KMS-11 (cell line): ENCODE data around the gene GRID1.
"Not testable (repeated sequence)": the region's sequence is repeated elsewhere in the genome, so short reads cannot be mapped to it uniquely, and the experiment has no call there.

ENCODE experiments used
- H2AFZ ChIP-seq: fragments of 200-600 bp; sonication (generic); 2 replicates; pipeline ENCODE4 v1.6.1; 2016; ENCODE audit warnings: antibody characterized with exemption, mixed run types, low read depth
- H3K27ac ChIP-seq: fragments of 200-600 bp; sonication (generic); 2 replicates; pipeline ENCODE4 v1.6.1; 2016; ENCODE audit warnings: mild to moderate bottlenecking, mixed run types
- H3K27me3 ChIP-seq: fragments of 200-600 bp; sonication (generic); 2 replicates; pipeline ENCODE4 v1.6.1; 2017; ENCODE audit warnings: mild to moderate bottlenecking, low read depth, mixed run types, moderate library complexity; ENCODE audit not compliant: insufficient read depth
- H3K36me3 ChIP-seq: fragments of 200-600 bp; sonication (generic); 2 replicates; pipeline ENCODE4 v1.6.1; 2017; ENCODE audit warnings: mild to moderate bottlenecking, mixed run types; ENCODE audit not compliant: insufficient read depth
- H3K4me1 ChIP-seq: fragments of 200-600 bp; sonication (generic); 2 replicates; pipeline ENCODE4 v1.6.1; 2016; ENCODE audit warnings: mild to moderate bottlenecking, low read depth, mixed run types; ENCODE audit not compliant: poor library complexity, severe bottlenecking
- H3K4me2 ChIP-seq: fragments of 200-600 bp; sonication (generic); 2 replicates; pipeline ENCODE4 v1.7.0; 2016; ENCODE audit warnings: mild to moderate bottlenecking, mixed run types
- H3K4me3 ChIP-seq: fragments of 200-600 bp; sonication (generic); IDR thresholded peaks from 2 replicates; pipeline ENCODE4 v1.6.1; 2017; ENCODE audit warnings: low read depth, low read length, mixed read lengths; ENCODE audit not compliant: insufficient read depth
- H3K79me2 ChIP-seq: fragments of 200-600 bp; sonication (generic); 2 replicates; pipeline ENCODE4 v1.6.1; 2016; ENCODE audit warnings: low read depth, mixed run types; ENCODE audit not compliant: insufficient read depth
- H3K9ac ChIP-seq: fragments of 200-600 bp; sonication (generic); 2 replicates; pipeline ENCODE4 v1.6.1; 2016; ENCODE audit warnings: mild to moderate bottlenecking, mixed run types
- H4K20me1 ChIP-seq: fragments of 200-600 bp; sonication (generic); 2 replicates; pipeline ENCODE4 v1.6.1; 2016; ENCODE audit warnings: mild to moderate bottlenecking, mixed run types; ENCODE audit not compliant: insufficient read depth
- TF ChIP-seq, protein P1 (sequence below): fragments of 200-600 bp; sonication (generic); conservative IDR thresholded peaks from 2 replicates; pipeline ENCODE4 v1.6.1; 2017; ENCODE audit warnings: low read depth, mild to moderate bottlenecking, antibody characterized with exemption, low read length, moderate library complexity, mixed read lengths

The GRID1 gene

DNA sequence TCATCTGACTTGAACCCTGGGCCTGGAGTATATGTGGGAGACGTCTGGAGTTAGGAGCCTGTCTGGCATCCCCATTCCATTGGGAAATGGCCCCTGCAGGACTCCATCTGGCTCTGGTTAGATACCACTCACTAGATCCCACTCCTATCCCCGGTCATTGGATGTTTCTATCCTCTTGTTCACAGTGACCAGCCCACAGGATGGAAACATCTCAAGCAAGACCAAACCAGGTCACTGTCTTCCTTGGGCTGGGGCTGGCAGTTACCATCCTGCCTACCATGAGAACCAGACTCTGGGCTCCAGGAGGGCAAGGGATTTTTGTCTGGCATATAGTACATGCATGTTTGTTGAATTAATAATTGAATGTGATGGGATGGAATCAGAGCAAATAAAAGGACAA is 415.7 kb downstream of the GRID1 start:
- no peak overlapping the region for H3K4me2 ChIP-seq
- no peaks in the 10 kb centered on the region for H3K27me3 ChIP-seq
- H3K9ac ChIP-seq = no peak overlapping the region
- H4K20me1 ChIP-seq = no peaks in the 10 kb centered on the region
- no peak overlapping the region for H3K27ac ChIP-seq
- no peak overlapping the region for H2AFZ ChIP-seq
- H3K36me3 ChIP-seq = no peaks in the 10 kb centered on the region
- no peaks in the 10 kb centered on the region for H3K79me2 ChIP-seq
- H3K4me1 ChIP-seq = no peaks in the 10 kb centered on the region
- TF ChIP-seq, protein P1, sequence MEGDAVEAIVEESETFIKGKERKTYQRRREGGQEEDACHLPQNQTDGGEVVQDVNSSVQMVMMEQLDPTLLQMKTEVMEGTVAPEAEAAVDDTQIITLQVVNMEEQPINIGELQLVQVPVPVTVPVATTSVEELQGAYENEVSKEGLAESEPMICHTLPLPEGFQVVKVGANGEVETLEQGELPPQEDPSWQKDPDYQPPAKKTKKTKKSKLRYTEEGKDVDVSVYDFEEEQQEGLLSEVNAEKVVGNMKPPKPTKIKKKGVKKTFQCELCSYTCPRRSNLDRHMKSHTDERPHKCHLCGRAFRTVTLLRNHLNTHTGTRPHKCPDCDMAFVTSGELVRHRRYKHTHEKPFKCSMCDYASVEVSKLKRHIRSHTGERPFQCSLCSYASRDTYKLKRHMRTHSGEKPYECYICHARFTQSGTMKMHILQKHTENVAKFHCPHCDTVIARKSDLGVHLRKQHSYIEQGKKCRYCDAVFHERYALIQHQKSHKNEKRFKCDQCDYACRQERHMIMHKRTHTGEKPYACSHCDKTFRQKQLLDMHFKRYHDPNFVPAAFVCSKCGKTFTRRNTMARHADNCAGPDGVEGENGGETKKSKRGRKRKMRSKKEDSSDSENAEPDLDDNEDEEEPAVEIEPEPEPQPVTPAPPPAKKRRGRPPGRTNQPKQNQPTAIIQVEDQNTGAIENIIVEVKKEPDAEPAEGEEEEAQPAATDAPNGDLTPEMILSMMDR = no peak
- H3K4me3 ChIP-seq = no peak overlapping the region

DNA sequence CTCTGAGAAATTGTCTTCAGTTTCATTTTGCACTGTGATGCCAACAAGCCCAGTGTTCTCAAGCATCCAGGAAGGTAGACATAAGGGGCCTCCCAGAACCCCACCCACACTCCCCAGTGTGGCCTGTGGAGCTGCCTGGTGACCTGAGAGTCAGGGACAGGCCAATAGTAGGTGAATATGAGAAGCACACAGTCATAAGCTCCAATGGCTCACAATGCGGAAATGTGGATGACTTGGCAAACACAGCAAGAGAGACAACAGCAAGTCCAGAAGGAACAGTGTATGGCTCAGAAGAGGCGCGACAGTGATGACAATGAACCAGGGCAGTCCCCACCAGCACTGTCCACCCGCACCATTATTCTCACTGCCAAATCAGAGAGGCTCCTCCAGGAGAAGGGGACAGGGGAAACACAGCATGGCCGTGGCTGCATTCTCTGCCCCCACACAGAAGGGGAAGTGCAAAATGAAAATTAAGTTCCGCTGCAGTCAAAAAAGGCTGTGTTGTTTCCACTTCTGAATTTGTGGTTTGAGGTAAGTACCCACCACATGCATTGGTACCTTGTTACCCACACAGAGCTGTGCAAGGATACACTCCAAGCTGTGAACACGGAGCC is 419.8 kb downstream of the GRID1 start:
- H3K4me3 ChIP-seq = no peak overlapping the region
- no peak overlapping the region for H3K27ac ChIP-seq
- H3K4me2 ChIP-seq = no peak overlapping the region
- H3K9ac ChIP-seq = no peak overlapping the region
- TF ChIP-seq, protein P1 = no peak
- H3K27me3 ChIP-seq = no peaks in the 10 kb centered on the region
- no peaks in the 10 kb centered on the region for H3K79me2 ChIP-seq
- no peaks in the 10 kb centered on the region for H3K36me3 ChIP-seq
- H3K4me1 ChIP-seq = no peaks in the 10 kb centered on the region
- no peak overlapping the region for H2AFZ ChIP-seq
- H4K20me1 ChIP-seq = no peaks in the 10 kb centered on the region

DNA sequence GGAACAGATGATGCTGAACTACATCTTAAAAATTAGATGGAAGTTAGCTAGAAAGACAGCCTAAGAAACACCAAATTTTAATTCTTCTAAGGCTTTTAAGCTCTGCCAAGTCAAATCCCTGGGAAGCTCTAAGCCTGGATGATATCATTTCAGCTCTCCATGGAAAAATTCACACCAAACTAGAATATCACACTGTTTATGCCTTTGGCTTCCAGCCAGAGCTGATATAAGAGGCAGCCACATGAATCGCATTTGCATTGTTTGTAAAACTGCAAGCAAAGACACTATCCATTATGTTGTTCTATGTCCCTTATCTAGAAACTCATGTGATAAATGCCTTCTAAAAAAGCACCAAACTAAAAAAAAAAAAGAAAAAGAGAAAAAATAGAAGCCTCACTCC is 430.4 kb downstream of the GRID1 start:
- Histone ChIP-seq H3K79me2 (no peaks in the 10 kb centered on the region), H3K4me1 (no peaks in the 10 kb centered on the region), H3K27me3 (no peaks in the 10 kb centered on the region), H3K36me3 (no peaks in the 10 kb centered on the region), H4K20me1 (no peaks in the 10 kb centered on the region), H3K4me2 (no peak overlapping the region), H3K27ac (no peak overlapping the region), H2AFZ (no peak overlapping the region), H3K4me3 (no peak overlapping the region), H3K9ac (no peak overlapping the region)
- TF ChIP-seq, protein P1 = no peak

DNA sequence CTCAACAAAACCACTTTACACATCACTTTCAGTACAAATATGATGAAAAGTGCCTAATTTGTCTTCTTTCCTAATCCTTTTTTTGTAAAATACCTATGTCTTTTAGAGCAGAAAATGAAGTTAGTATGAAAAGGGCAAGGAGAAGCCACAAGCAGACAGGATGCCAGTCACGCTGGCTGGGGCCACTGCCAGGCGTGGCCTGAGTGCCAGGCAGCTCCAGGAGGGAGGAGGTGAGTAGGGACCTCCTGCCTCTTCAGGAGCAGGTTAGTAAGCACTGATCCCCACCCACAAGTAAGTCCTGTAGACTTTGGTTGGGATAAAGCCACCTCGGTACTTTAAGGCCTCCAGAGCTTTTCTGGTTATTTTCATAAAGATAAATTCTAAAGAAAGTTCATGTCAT is 432.0 kb downstream of the GRID1 start:
- Histone ChIP-seq H3K4me2 (no peak overlapping the region), H3K9ac (no peak overlapping the region), H4K20me1 (no peaks in the 10 kb centered on the region), H3K4me3 (no peak overlapping the region), H2AFZ (no peak overlapping the region), H3K4me1 (no peaks in the 10 kb centered on the region), H3K36me3 (no peaks in the 10 kb centered on the region), H3K27me3 (no peaks in the 10 kb centered on the region), H3K79me2 (no peaks in the 10 kb centered on the region), H3K27ac (no peak overlapping the region)
- TF ChIP-seq, protein P1 = no peak

DNA sequence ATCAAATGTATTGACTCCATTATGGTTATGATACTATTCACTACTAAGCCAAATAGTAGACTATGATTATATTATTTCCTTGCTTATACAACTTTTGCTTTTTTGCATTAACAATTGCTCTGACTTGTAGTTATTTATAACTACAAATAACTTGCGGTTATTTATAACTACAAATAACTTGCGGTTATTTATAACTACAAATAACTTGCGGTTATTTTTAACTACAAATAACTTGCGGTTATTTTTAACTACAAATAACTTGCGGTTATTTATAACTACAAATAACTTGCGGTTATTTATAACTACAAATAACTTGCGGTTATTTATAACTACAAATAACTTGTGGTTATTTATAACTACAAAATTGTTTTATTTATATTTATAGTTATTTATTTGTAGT is 436.6 kb downstream of the GRID1 start:
- H2AFZ ChIP-seq, H4K20me1 ChIP-seq, H3K27ac ChIP-seq, H3K4me2 ChIP-seq, H3K36me3 ChIP-seq, H3K4me3 ChIP-seq, H3K4me1 ChIP-seq, H3K9ac ChIP-seq, H3K27me3 ChIP-seq, H3K79me2 ChIP-seq: not testable (repeated sequence)
